ENCODE measurements around the gene CCNB1IP1. TPM values are rescaled to one million over a fixed set of nuclear protein-coding genes. Genes with fewer than 3 reads are reported as not detected.
A peak's percentile ranks its signal among the peaks of the same experiment; 100 is the strongest.
"Not testable (repeated sequence)": the region's sequence is repeated elsewhere in the genome, so short reads cannot be mapped to it uniquely, and the experiment has no call there.

The CCNB1IP1 gene
- total and polyA plus RNA-seq, 4 experiments from 2014 or later, result 10.6 to 24.3 (median 16.4) TPM

- peak overlapping the region in 2 of 7 donors; percentile 15 to 17 for H3K27ac Mint-ChIP-seq
- POLR2A ChIA-PET (ENCODE audit: partially characterized antibody), result no interaction called here
- no peaks in the 10 kb centered on the region for H3K9me3 ChIP-seq (ENCODE audit: control insufficient read depth in 1 of 2, low read length in 2 of 2)
- CTCF ChIA-PET (ENCODE audit: partially characterized antibody), result no interaction called here
- DNase-seq, result no peak
- no peaks in the 10 kb centered on the region for H3K27me3 ChIP-seq (ENCODE audit: insufficient read depth, low read length)
- peaks cover 32% of the 10 kb centered on the region for H3K36me3 ChIP-seq (ENCODE audit: insufficient read depth, low read length)
- H3K4me1 Mint-ChIP-seq, result peaks cover 21 to 33% (median 27%) of the 10 kb centered on the region in 4 donors
- intact Hi-C loops (cut with micrococcal nuclease), result no loop called here
- H3K9me3 Mint-ChIP-seq, result no peaks in the 10 kb centered on the region
- H3K27me3 Mint-ChIP-seq, result no peaks in the 10 kb centered on the region
- peaks cover 46% of the 10 kb centered on the region in 2 donors for H3K36me3 Mint-ChIP-seq
- no peak overlapping the region for H3K4me3 Mint-ChIP-seq
- no peak overlapping the region for H3K4me3 ChIP-seq (ENCODE audit: low read length in 2 of 2)
- no peak overlapping the region for H3K27ac ChIP-seq (ENCODE audit: low read depth, low read length)
- peaks cover 23% of the 10 kb centered on the region for H3K4me1 ChIP-seq (ENCODE audit: insufficient read depth, low read length)
Observed at GRCh38 chr14:20302042-20302755, 30.9 kb downstream of the CCNB1IP1 start.

DNA sequence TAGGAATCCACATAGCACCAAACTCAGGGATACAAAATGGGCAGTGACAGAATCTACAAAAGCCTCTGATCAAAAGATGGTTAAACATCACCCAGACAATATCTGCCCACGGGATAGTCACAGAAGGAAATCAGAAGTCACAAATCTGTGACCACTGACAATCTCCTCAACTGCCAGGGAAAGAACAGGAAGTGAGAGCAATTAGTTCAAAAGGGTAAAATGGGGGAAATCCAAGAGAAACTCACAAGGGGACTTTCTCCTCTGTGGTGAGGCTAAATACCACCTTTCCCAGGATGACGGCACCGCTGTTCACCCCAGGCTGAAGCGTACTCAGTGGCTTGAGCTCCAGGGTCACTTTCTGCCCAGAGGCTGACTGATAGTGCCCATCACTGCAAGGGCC, 38.0 kb downstream of the CCNB1IP1 start:
- Histone ChIP-seq H3K27me3 (ENCODE audit: insufficient read depth, low read length) (no peaks in the 10 kb centered on the region), H3K36me3 (ENCODE audit: insufficient read depth, low read length) (peaks cover 52% of the 10 kb centered on the region), H3K4me1 (ENCODE audit: insufficient read depth, low read length) (no peaks in the 10 kb centered on the region), H3K27ac (ENCODE audit: low read depth, low read length) (no peak overlapping the region), H3K4me3 (ENCODE audit: low read length in 2 of 2) (no peak overlapping the region), H3K9me3 (ENCODE audit: control insufficient read depth in 1 of 2, low read length in 2 of 2) (no peaks in the 10 kb centered on the region)
- CTCF ChIA-PET (ENCODE audit: partially characterized antibody), result interaction anchor here (1.6 kb wide), 1 partner anchor 11 kb away, joined by 4 read pairs; the partner anchor contains the start of gene TTC5
- no peak overlapping the region for H3K4me3 Mint-ChIP-seq
- H3K9me3 Mint-ChIP-seq, result no peaks in the 10 kb centered on the region
- peaks cover 60 to 75% of the 10 kb centered on the region in 2 donors for H3K36me3 Mint-ChIP-seq
- intact Hi-C loops (cut with micrococcal nuclease), result no loop called here
- H3K27ac Mint-ChIP-seq, result peak overlapping the region in 2 of 7 donors; percentile 13 to 74
- no peak for DNase-seq
- peaks cover 0 to 3% (median under 1%) of the 10 kb centered on the region in 4 donors for H3K4me1 Mint-ChIP-seq
- no peaks in the 10 kb centered on the region for H3K27me3 Mint-ChIP-seq
- POLR2A ChIA-PET (ENCODE audit: partially characterized antibody), result no interaction called here

- H3K4me3 Mint-ChIP-seq, result no peak overlapping the region
- peaks cover 65 to 76% of the 10 kb centered on the region in 2 donors for H3K36me3 Mint-ChIP-seq
- ChIA-PET POLR2A (ENCODE audit: partially characterized antibody) (no interaction called here), CTCF (ENCODE audit: partially characterized antibody) (interaction anchor here (1.6 kb wide), 1 partner anchor 12 kb away, joined by 4 read pairs; the partner anchor contains the start of gene TTC5)
- no peaks in the 10 kb centered on the region for H3K9me3 Mint-ChIP-seq
- Histone ChIP-seq H3K4me1 (ENCODE audit: insufficient read depth, low read length) (no peaks in the 10 kb centered on the region), H3K36me3 (ENCODE audit: insufficient read depth, low read length) (peaks cover 52% of the 10 kb centered on the region), H3K9me3 (ENCODE audit: control insufficient read depth in 1 of 2, low read length in 2 of 2) (no peaks in the 10 kb centered on the region), H3K27ac (ENCODE audit: low read depth, low read length) (no peak overlapping the region), H3K4me3 (ENCODE audit: low read length in 2 of 2) (no peak overlapping the region), H3K27me3 (ENCODE audit: insufficient read depth, low read length) (no peaks in the 10 kb centered on the region)
- intact Hi-C loops (cut with micrococcal nuclease), result no loop called here
- no peaks in the 10 kb centered on the region for H3K27me3 Mint-ChIP-seq
- peaks cover 0 to 3% (median under 1%) of the 10 kb centered on the region in 4 donors for H3K4me1 Mint-ChIP-seq
- H3K27ac Mint-ChIP-seq, result peak overlapping the region in 3 of 7 donors; percentile 27 to 74 (median 50)
- DNase-seq, result no peak
Observed at GRCh38 chr14:20294636-20295035, 38.4 kb downstream of the CCNB1IP1 start.

GRCh38 chr14:20281998-20282397, 51.1 kb downstream of the CCNB1IP1 start:
- H3K9me3 ChIP-seq (ENCODE audit: control insufficient read depth in 1 of 2, low read length in 2 of 2); POLR2A ChIA-PET (ENCODE audit: partially characterized antibody); H3K36me3 ChIP-seq (ENCODE audit: insufficient read depth, low read length); H3K27ac ChIP-seq (ENCODE audit: low read depth, low read length); H3K4me3 Mint-ChIP-seq; H3K27me3 Mint-ChIP-seq; DNase-seq; intact Hi-C loops (cut with micrococcal nuclease); H3K27me3 ChIP-seq (ENCODE audit: insufficient read depth, low read length); H3K27ac Mint-ChIP-seq; CTCF ChIA-PET (ENCODE audit: partially characterized antibody); H3K4me3 ChIP-seq (ENCODE audit: low read length in 2 of 2): not testable (repeated sequence)
- peaks cover 59 to 78% of the 10 kb centered on the region in 2 donors for H3K36me3 Mint-ChIP-seq
- H3K9me3 Mint-ChIP-seq, result peaks cover 0 to 20% (median 5%) of the 10 kb centered on the region in 8 donors
- peaks cover 17 to 48% (median 31%) of the 10 kb centered on the region in 4 donors for H3K4me1 Mint-ChIP-seq
- H3K4me1 ChIP-seq (ENCODE audit: insufficient read depth, low read length), result peaks cover 26% of the 10 kb centered on the region

GRCh38 chr14:20280265-20280664, 52.8 kb downstream of the CCNB1IP1 start:
- Mint-ChIP-seq H3K4me3 (peak overlapping the region in 5 of 8 donors; percentile 17 to 82 (median 49)), H3K9me3 (peaks cover 2 to 21% (median 10%) of the 10 kb centered on the region in 8 donors), H3K27ac (peak overlapping the region in 6 of 7 donors; percentile 21 to 89 (median 52)), H3K36me3 (peaks cover 56 to 72% of the 10 kb centered on the region in 2 donors), H3K4me1 (peaks cover 17 to 48% (median 31%) of the 10 kb centered on the region in 4 donors)
- H3K27me3 Mint-ChIP-seq; H3K4me3 ChIP-seq (ENCODE audit: low read length in 2 of 2); POLR2A ChIA-PET (ENCODE audit: partially characterized antibody); intact Hi-C loops (cut with micrococcal nuclease); H3K9me3 ChIP-seq (ENCODE audit: control insufficient read depth in 1 of 2, low read length in 2 of 2); H3K36me3 ChIP-seq (ENCODE audit: insufficient read depth, low read length); H3K27me3 ChIP-seq (ENCODE audit: insufficient read depth, low read length); H3K27ac ChIP-seq (ENCODE audit: low read depth, low read length); CTCF ChIA-PET (ENCODE audit: partially characterized antibody): not testable (repeated sequence)
- peak in 4 of 5 donors; percentile 6 to 31 (median 12) for DNase-seq
- H3K4me1 ChIP-seq (ENCODE audit: insufficient read depth, low read length), result peaks cover 26% of the 10 kb centered on the region

DNA sequence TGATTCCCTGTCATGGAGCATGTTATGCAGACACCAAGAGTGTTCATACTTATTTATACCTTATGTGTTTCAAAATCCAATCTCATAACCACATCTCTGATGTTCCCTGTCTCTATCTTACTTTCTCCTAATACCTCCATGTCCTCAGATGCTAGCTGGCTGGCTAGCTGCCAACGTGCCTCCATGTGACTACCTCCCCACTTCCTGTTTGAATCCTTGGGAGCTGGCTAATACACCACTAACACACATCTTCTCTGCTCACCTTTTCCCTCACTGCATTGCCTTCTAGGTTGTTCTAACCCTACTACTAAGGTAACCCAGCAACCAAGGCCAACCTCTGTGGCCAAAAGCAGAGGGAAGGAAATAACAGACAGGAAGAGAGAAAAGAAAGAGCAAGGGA, 54.7 kb downstream of the CCNB1IP1 start:
- Mint-ChIP-seq H3K4me3 (peak overlapping the region in 3 of 8 donors; percentile 12 to 65 (median 33)), H3K27ac (peak overlapping the region in 3 of 7 donors; percentile 17 to 48 (median 22)), H3K36me3 (peaks cover 62 to 79% of the 10 kb centered on the region in 2 donors), H3K4me1 (peaks cover 17 to 48% (median 30%) of the 10 kb centered on the region in 4 donors), H3K9me3 (peaks cover 6 to 36% (median 25%) of the 10 kb centered on the region in 8 donors), H3K27me3 (no peaks in the 10 kb centered on the region)
- H3K4me1 ChIP-seq (ENCODE audit: insufficient read depth, low read length), result peaks cover 26% of the 10 kb centered on the region
- H3K36me3 ChIP-seq (ENCODE audit: insufficient read depth, low read length), result no peaks in the 10 kb centered on the region
- POLR2A ChIA-PET (ENCODE audit: partially characterized antibody), result interaction anchor here (1.3 kb wide), 1 partner anchor 27 kb away, joined by 5 read pairs; no protein-coding TSS in a partner anchor
- no peak overlapping the region for H3K27ac ChIP-seq (ENCODE audit: low read depth, low read length)
- peak in 2 of 5 donors; percentile 1 for DNase-seq
- H3K27me3 ChIP-seq (ENCODE audit: insufficient read depth, low read length), result no peaks in the 10 kb centered on the region
- no peaks in the 10 kb centered on the region for H3K9me3 ChIP-seq (ENCODE audit: control insufficient read depth in 1 of 2, low read length in 2 of 2)
- H3K4me3 ChIP-seq (ENCODE audit: low read length in 2 of 2), result no peak overlapping the region
- CTCF ChIA-PET (ENCODE audit: partially characterized antibody), result no interaction called here
- intact Hi-C loops (cut with micrococcal nuclease), result no loop called here

- Mint-ChIP-seq H3K4me1 (peaks cover 14 to 43% (median 26%) of the 10 kb centered on the region in 4 donors), H3K36me3 (peaks cover 59 to 79% of the 10 kb centered on the region in 2 donors), H3K9me3 (peaks cover 7 to 42% (median 33%) of the 10 kb centered on the region in 8 donors), H3K4me3 (no peak overlapping the region), H3K27ac (peak overlapping the region in 1 of 7 donors; percentile 29), H3K27me3 (no peaks in the 10 kb centered on the region)
- H3K27me3 ChIP-seq (ENCODE audit: insufficient read depth, low read length), result no peaks in the 10 kb centered on the region
- H3K27ac ChIP-seq (ENCODE audit: low read depth, low read length), result no peak overlapping the region
- intact Hi-C loops (cut with micrococcal nuclease), result no loop called here
- H3K9me3 ChIP-seq (ENCODE audit: control insufficient read depth in 1 of 2, low read length in 2 of 2), result peaks cover 0 to 3% of the 10 kb centered on the region in 2 donors
- no peak for DNase-seq
- H3K36me3 ChIP-seq (ENCODE audit: insufficient read depth, low read length), result no peaks in the 10 kb centered on the region
- POLR2A ChIA-PET (ENCODE audit: partially characterized antibody), result no interaction called here
- no peak overlapping the region for H3K4me3 ChIP-seq (ENCODE audit: low read length in 2 of 2)
- peaks cover 26% of the 10 kb centered on the region for H3K4me1 ChIP-seq (ENCODE audit: insufficient read depth, low read length)
- CTCF ChIA-PET (ENCODE audit: partially characterized antibody), result no interaction called here
Observed at GRCh38 chr14:20277409-20277808, 55.7 kb downstream of the CCNB1IP1 start.

Measured in CD4-positive, alpha-beta memory T cell (primary cell).